Kidney (tissue), 14 donors: ENCODE data around the gene BBOX1. TPM values are rescaled to one million over a fixed set of nuclear protein-coding genes. Genes with fewer than 3 reads are reported as not detected.

Source experiments
- DNase-seq, 5 donors: peaks; one replicate each; pipeline ENCODE4 v3.0.0-alpha.2; 2013 to 2020
- FAIRE-seq: peaks from 2 replicates; lab custom pipeline; 2012; peaks lifted over from hg19 to GRCh38; lab: Jason Lieb, UNC
- H3K27ac ChIP-seq, 2 donors: one replicate each; pipeline ENCODE4 v1.7.0; 2013; ENCODE audit warnings: low read depth in 2 of 2, low read length in 2 of 2, inconsistent platforms in 1 of 2
- H3K27me3 ChIP-seq: one replicate; pipeline ENCODE4 v1.7.1; 2013; ENCODE audit warnings: low read length, inconsistent platforms; ENCODE audit not compliant: control insufficient read depth, insufficient read depth
- H3K36me3 ChIP-seq, 3 donors: one replicate each; pipeline versions ENCODE4 v1.7.0 to v1.7.1; 2013; ENCODE audit warnings: low read length in 3 of 3, control low read depth in 1 of 3, inconsistent platforms in 1 of 3; ENCODE audit not compliant: insufficient read depth in 3 of 3, control insufficient read depth in 2 of 3
- H3K4me1 ChIP-seq, 3 donors: one replicate each; pipeline versions ENCODE4 v1.7.0 to v1.7.1; 2013; ENCODE audit warnings: low read length in 3 of 3, inconsistent platforms in 1 of 3, low read depth in 1 of 3; ENCODE audit not compliant: control insufficient read depth in 2 of 3, insufficient read depth in 2 of 3
- H3K4me3 ChIP-seq, 3 donors: one replicate each; pipeline versions ENCODE4 v1.7.0 to v1.8.1; 2013; ENCODE audit warnings: low read length in 3 of 3, control low read depth in 1 of 3, inconsistent platforms in 1 of 3
- H3K9ac ChIP-seq, 3 donors: one replicate each; pipeline versions ENCODE4 v1.7.0 to v1.7.1; 2013; ENCODE audit warnings: low read length in 3 of 3, control low read depth in 1 of 3, inconsistent platforms in 1 of 3
- H3K9me3 ChIP-seq, 3 donors: one replicate each; pipeline versions ENCODE4 v1.7.0 to v1.7.1; 2013; ENCODE audit warnings: low read length in 3 of 3, control low read depth in 1 of 3, inconsistent platforms in 1 of 3; ENCODE audit not compliant: control insufficient read depth in 2 of 3, insufficient read depth in 1 of 3
- intact Hi-C: fragments of 100-400 bp; cut with DNase I; formaldehyde crosslinking; loops from one replicate; pipeline ENCODE4 v1.11.1; 2022
- polyA plus RNA-seq: library from polyadenylated mRNA; stranded (reverse); fragments of 350-450 nt; fragmentation: Illumina TruSeq; extraction: RNeasy Lipid Tissue Mini Kit (QIAGEN cat#74804); gene quantifications from one replicate; pipeline ENCODE4 v1.2.3, GENCODE V29; 2014; ENCODE audit warnings: low read depth, low replicate concordance; ENCODE audit not compliant: insufficient read depth
- total RNA-seq: library from RNA; stranded (reverse); fragmentation: NEBNext Ultra II Directional; extraction: Animal tissue kit (Norgen Biotek cat#: 25700); gene quantifications from one replicate; pipeline ENCODE4 v1.2.1, GENCODE V29; 2021
- TF ChIP-seq, protein P1 (sequence below): IDR thresholded peaks from 3 replicates; pipeline ENCODE4 v1.5.1; 2012; ENCODE audit warnings: mild to moderate bottlenecking, moderate library complexity, borderline replicate concordance; ENCODE audit not compliant: insufficient read depth; ENCODE audit errors: extremely low read depth
- donor health status: control.
- donor health status: control.
- donor health status: control.
- donor health status: control.
- donor health status: control.
- donor health status: DM: yes; HTN: yes; CAD: no.
- donor health status: Normal renal cell carcinoma (clear cell type).

BBOX1 gene
- total and polyA plus RNA-seq, 2 donors from 2014 or later, result 159 to 414 TPM

DNA sequence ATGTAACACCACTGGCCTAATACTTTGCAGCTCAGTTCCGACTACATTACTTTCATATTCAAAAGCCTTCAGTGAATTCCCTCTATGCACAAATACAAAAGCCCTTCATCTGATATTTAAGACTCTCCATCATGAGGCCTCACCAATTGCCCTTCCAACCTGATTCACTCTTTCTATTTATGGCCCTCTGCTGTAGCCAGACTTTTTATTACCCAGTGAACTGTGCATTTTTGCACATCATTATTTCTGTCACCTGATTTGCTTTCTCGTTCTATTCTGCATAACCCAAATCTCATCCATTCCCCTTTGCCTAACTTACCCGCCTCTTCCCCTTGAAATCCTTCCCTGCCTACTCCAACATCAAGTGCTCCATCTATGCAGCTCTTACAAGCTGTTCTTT is 78.3 kb downstream of the BBOX1 start:
- Histone ChIP-seq H3K9me3 (no peaks in the 10 kb centered on the region), H3K4me1 (peaks cover 0 to 2% (median 0%) of the 10 kb centered on the region in 3 donors), H3K27me3 (no peaks in the 10 kb centered on the region), H3K36me3 (peaks cover 0 to 5% (median 0%) of the 10 kb centered on the region in 3 donors), H3K27ac (no peak overlapping the region), H3K9ac (no peak overlapping the region), H3K4me3 (no peak overlapping the region)
- intact Hi-C loops, result no loop called here
- DNase-seq, result no peak
- TF ChIP-seq, protein P1, sequence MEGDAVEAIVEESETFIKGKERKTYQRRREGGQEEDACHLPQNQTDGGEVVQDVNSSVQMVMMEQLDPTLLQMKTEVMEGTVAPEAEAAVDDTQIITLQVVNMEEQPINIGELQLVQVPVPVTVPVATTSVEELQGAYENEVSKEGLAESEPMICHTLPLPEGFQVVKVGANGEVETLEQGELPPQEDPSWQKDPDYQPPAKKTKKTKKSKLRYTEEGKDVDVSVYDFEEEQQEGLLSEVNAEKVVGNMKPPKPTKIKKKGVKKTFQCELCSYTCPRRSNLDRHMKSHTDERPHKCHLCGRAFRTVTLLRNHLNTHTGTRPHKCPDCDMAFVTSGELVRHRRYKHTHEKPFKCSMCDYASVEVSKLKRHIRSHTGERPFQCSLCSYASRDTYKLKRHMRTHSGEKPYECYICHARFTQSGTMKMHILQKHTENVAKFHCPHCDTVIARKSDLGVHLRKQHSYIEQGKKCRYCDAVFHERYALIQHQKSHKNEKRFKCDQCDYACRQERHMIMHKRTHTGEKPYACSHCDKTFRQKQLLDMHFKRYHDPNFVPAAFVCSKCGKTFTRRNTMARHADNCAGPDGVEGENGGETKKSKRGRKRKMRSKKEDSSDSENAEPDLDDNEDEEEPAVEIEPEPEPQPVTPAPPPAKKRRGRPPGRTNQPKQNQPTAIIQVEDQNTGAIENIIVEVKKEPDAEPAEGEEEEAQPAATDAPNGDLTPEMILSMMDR, result no peak
- FAIRE-seq, result no peak

DNA sequence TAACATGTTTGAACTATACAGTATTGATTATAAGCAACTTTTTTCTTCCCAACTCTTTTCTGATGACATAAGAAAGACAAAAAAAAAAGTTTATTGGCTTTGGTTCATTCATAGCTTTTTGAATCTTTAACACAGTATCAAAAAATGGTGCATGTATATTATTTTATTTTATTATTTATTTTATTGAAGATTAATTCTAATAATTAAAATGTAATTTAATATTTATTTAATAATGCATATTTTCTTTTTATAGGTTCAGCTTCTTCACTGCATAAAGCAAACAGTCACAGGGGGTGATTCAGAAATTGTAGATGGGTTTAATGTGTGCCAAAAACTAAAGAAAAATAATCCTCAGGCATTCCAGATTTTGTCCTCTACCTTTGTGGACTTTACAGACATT is 78.8 kb downstream of the BBOX1 start:
- H3K27ac ChIP-seq, result no peak overlapping the region
- peaks cover 0 to 2% (median 0%) of the 10 kb centered on the region in 3 donors for H3K4me1 ChIP-seq
- DNase-seq, result no peak
- peak; percentile 76 for FAIRE-seq
- intact Hi-C loops, result no loop called here
- H3K27me3 ChIP-seq, result no peaks in the 10 kb centered on the region
- TF ChIP-seq, protein P1, result no peak
- no peak overlapping the region for H3K4me3 ChIP-seq
- H3K9me3 ChIP-seq, result no peaks in the 10 kb centered on the region
- H3K36me3 ChIP-seq, result peaks cover 0 to 5% (median 0%) of the 10 kb centered on the region in 3 donors
- no peak overlapping the region for H3K9ac ChIP-seq

DNA sequence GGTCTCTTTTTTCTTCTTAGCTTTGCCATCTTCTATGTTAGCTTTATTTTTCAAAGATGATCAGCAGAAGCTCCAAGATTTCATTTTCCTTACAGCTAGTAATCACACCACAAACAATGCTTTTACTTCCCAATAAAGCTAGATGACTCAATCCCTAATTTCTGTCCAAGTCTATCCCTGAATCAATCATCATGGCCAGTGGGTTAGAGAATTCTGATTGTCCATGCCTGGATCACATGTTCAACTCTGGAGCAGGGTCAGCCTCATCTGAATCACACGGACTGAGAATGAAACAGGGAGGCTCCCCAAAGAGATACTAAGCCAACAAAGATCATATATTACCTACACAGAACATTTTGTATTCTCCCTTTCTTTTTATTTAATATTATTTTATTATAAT is 79.6 kb downstream of the BBOX1 start:
- Histone ChIP-seq H3K9ac (no peak overlapping the region), H3K4me3 (no peak overlapping the region), H3K36me3 (peaks cover 0 to 5% (median 0%) of the 10 kb centered on the region in 3 donors), H3K27ac (no peak overlapping the region), H3K9me3 (no peaks in the 10 kb centered on the region), H3K27me3 (no peaks in the 10 kb centered on the region), H3K4me1 (peaks cover 0 to 2% (median 0%) of the 10 kb centered on the region in 3 donors)
- TF ChIP-seq, protein P1, result no peak
- DNase-seq (no peak), FAIRE-seq (no peak)
- intact Hi-C loops, result no loop called here

DNA sequence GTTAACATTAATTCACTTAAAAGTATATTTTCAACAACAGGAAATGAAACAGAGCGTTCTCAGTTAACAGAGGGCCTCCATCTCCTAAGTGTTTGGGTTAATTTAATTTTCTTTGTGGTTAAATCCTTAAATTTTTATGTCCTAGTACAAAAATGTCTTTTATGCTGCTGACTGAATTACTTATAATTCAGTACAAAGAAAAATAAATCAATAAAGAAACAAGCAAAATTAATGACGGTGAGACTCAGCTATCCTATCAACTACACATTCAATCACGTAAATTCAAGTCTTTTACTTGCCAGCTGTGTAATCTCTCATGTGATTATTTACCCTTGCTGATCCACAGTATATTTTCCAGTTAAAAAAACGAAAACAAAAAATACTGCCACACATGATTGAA is 81.4 kb downstream of the BBOX1 start:
- Histone ChIP-seq H3K27me3 (no peaks in the 10 kb centered on the region), H3K9me3 (no peaks in the 10 kb centered on the region), H3K4me1 (peaks cover 0 to 2% (median 0%) of the 10 kb centered on the region in 3 donors), H3K4me3 (no peak overlapping the region), H3K9ac (no peak overlapping the region), H3K36me3 (peaks cover 0 to 9% (median 0%) of the 10 kb centered on the region in 3 donors), H3K27ac (no peak overlapping the region)
- peak in 2 of 5 donors; percentile 54 to 76 for DNase-seq
- FAIRE-seq, result no peak
- intact Hi-C loops, result no loop called here
- TF ChIP-seq, protein P1, result no peak
